ENCODE results near the gene ENOX1. TPM values are rescaled to one million over a fixed set of nuclear protein-coding genes. Genes with fewer than 3 reads are reported as not detected.

The ENOX1 gene
- total RNA-seq, 2 experiments from 2014 or later, result 0.09 TPM

DNA sequence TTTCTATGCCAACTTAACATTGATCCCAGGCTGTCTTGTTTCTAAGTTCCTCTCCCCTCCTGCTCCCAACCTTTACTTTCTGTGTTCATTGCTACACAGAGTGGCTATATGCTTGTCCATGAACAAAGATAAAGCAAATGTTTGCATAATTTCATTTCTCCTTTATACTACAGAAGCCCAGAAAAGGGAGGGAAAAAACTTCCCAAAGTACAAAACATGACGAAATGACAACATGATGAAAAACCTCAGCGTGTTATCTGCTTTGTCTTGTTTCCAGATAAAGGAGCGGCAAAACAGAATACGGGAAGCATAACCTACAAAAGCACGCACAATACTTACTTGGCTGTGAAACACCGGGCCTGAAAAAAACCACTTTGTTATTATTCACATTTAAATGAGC, 426.6 kb downstream of the ENOX1 start:
- no peak overlapping the region for H3K4me3 Mint-ChIP-seq
- ATAC-seq (no peak), DNase-seq (no peak)
- no peaks in the 10 kb centered on the region for H3K27me3 Mint-ChIP-seq
- TF ChIP-seq, protein P1, sequence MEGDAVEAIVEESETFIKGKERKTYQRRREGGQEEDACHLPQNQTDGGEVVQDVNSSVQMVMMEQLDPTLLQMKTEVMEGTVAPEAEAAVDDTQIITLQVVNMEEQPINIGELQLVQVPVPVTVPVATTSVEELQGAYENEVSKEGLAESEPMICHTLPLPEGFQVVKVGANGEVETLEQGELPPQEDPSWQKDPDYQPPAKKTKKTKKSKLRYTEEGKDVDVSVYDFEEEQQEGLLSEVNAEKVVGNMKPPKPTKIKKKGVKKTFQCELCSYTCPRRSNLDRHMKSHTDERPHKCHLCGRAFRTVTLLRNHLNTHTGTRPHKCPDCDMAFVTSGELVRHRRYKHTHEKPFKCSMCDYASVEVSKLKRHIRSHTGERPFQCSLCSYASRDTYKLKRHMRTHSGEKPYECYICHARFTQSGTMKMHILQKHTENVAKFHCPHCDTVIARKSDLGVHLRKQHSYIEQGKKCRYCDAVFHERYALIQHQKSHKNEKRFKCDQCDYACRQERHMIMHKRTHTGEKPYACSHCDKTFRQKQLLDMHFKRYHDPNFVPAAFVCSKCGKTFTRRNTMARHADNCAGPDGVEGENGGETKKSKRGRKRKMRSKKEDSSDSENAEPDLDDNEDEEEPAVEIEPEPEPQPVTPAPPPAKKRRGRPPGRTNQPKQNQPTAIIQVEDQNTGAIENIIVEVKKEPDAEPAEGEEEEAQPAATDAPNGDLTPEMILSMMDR (IDR thresholded peaks at IDR 0.05), result no peak
- no peaks in the 10 kb centered on the region for H3K36me3 Mint-ChIP-seq (ENCODE audit: low read depth)
- ChIA-PET CTCF (no interaction called here), POLR2A (no interaction called here)
- H3K9me3 Mint-ChIP-seq, result no peaks in the 10 kb centered on the region
- H3K27ac Mint-ChIP-seq, result no peak overlapping the region
- intact Hi-C loops (cut with micrococcal nuclease), result no loop called here
- no peaks in the 10 kb centered on the region for H3K4me1 Mint-ChIP-seq (ENCODE audit: low read depth)

DNA sequence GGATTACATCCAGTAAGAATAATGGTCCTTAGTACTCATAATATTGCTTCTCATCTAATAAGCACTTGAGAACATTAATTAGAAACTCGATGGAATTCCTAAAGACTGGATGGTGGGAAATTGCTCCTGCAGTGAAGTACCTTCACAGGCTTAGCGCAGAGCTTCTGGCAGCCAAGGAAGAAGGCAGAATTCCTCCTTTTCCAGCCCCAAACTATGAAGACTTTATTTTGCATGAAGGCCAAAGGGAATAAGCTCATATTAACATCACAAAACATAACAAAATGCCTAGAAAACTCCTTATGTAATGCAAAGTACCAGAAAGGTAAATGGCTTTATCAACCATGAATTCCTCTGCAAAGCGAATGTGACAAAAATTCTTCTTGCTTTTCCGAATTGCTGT, 427.2 kb downstream of the ENOX1 start:
- no peak overlapping the region for H3K4me3 Mint-ChIP-seq
- POLR2A ChIA-PET, result no interaction called here
- intact Hi-C loops (cut with micrococcal nuclease), result no loop called here
- CTCF ChIA-PET, result no interaction called here
- H3K4me1 Mint-ChIP-seq (ENCODE audit: low read depth), result no peaks in the 10 kb centered on the region
- no peak overlapping the region for H3K27ac Mint-ChIP-seq
- H3K27me3 Mint-ChIP-seq, result no peaks in the 10 kb centered on the region
- TF ChIP-seq, protein P1 (IDR thresholded peaks at IDR 0.05), result no peak
- no peaks in the 10 kb centered on the region for H3K9me3 Mint-ChIP-seq
- ATAC-seq (no peak), DNase-seq (no peak)
- no peaks in the 10 kb centered on the region for H3K36me3 Mint-ChIP-seq (ENCODE audit: low read depth)

DNA sequence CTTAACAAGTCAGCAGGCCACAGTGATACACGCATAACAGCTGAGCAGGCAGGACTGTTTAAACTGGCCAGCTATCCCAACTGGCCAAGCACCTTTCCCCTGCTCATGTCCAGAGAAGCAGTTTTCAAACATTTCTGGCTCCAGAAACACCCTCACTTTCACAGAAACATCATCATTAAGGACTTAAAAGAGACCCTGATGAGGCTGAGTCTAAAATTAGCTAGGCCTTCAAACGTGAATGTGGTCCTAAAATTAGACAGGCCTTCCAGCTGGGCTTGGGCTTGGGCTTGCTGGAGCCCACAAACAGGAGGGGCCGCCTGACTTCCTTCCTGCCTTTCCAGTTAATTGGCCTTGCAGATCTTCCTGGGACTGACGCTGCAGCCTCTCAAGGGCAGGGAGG, 429.2 kb downstream of the ENOX1 start:
- ChIA-PET CTCF (no interaction called here), POLR2A (no interaction called here)
- H3K4me3 Mint-ChIP-seq, result no peak overlapping the region
- DNase-seq (no peak), ATAC-seq (no peak)
- no peaks in the 10 kb centered on the region for H3K36me3 Mint-ChIP-seq (ENCODE audit: low read depth)
- H3K4me1 Mint-ChIP-seq (ENCODE audit: low read depth), result no peaks in the 10 kb centered on the region
- H3K27ac Mint-ChIP-seq, result no peak overlapping the region
- TF ChIP-seq, protein P1 (IDR thresholded peaks at IDR 0.05), result no peak
- intact Hi-C loops (cut with micrococcal nuclease), result no loop called here
- H3K9me3 Mint-ChIP-seq, result no peaks in the 10 kb centered on the region
- no peaks in the 10 kb centered on the region for H3K27me3 Mint-ChIP-seq

DNA sequence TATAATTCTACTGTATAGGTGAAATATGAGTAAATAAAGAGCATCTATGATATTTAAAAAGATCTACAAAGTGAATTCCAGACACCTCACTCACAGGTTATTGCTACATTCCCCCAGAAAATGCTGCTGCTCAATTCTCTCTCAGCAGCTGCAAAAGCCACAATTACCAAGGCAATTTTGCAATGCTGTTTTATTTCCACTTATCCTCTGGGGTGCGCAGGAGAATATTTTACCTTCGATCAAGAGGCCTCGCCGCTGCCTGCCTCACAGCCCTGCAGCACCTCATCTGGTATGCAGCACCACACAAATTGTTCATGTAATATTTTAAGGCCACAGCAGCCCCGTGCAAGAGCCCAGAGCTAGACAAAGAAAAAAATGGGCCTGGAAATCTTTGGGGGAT, 430.2 kb downstream of the ENOX1 start:
- ChIA-PET CTCF (no interaction called here), POLR2A (no interaction called here)
- H3K9me3 Mint-ChIP-seq, result no peaks in the 10 kb centered on the region
- no peak overlapping the region for H3K4me3 Mint-ChIP-seq
- no peaks in the 10 kb centered on the region for H3K4me1 Mint-ChIP-seq (ENCODE audit: low read depth)
- no peak overlapping the region for H3K27ac Mint-ChIP-seq
- no peak for ATAC-seq
- TF ChIP-seq, protein P1 (IDR thresholded peaks at IDR 0.05), result no peak
- no peaks in the 10 kb centered on the region for H3K36me3 Mint-ChIP-seq (ENCODE audit: low read depth)
- no peak for DNase-seq
- intact Hi-C loops (cut with micrococcal nuclease), result no loop called here
- H3K27me3 Mint-ChIP-seq, result no peaks in the 10 kb centered on the region

DNA sequence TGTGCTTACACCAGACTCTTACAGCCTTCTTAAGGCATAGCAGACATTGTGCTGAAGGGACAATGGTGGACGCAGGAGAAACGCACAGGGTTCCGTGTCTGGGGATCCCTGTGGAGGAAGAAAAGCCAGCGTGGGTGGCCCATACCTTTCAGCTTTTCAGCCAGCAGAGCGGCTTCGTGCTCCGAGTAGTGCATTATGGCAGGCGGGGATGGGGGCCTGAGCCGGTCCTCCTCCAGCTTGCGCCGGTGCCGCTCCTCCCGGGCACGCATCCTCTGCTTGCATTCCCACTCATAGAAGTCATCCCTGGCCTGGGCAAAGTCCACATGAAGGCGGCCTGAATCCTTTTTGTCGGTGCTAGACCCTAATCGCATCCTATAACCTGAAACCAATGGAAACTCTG, 431.0 kb downstream of the ENOX1 start:
- TF ChIP-seq, protein P1 (IDR thresholded peaks at IDR 0.05), result no peak
- H3K9me3 Mint-ChIP-seq, result no peaks in the 10 kb centered on the region
- POLR2A ChIA-PET, result no interaction called here
- ATAC-seq (no peak), DNase-seq (no peak)
- intact Hi-C loops (cut with micrococcal nuclease), result no loop called here
- H3K36me3 Mint-ChIP-seq (ENCODE audit: low read depth), result no peaks in the 10 kb centered on the region
- CTCF ChIA-PET, result no interaction called here
- no peak overlapping the region for H3K27ac Mint-ChIP-seq
- H3K27me3 Mint-ChIP-seq, result no peaks in the 10 kb centered on the region
- no peaks in the 10 kb centered on the region for H3K4me1 Mint-ChIP-seq (ENCODE audit: low read depth)
- no peak overlapping the region for H3K4me3 Mint-ChIP-seq
